ENCODE measurements around the gene PRDM16.

The PRDM16 gene

GRCh38 chr1:3124246-3124645 lies 55.2 kb downstream of the PRDM16 start:
- DNase-seq (ENCODE audit: low read depth) = no peak

DNA sequence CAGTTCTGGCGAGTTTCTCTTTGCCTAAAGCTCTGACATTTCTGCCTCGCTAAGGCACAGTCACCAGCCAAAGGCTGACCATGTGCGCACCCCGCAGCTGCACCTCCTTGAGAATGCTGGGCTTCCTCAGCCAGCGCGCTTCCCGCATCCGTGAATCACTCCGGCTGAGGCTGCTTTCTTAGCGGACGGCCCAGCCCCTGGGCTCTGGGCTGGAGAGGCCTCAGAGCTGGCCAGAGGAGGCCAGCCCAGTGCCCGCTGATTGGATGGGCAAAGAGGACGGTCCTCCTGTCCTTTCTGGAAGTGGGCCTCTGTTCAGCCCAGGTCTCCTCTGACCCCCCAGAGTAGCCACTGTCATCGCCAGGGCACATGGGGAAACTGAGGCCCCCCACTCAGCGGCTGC lies 56.1 kb downstream of the PRDM16 start:
- DNase-seq (ENCODE audit: low read depth) = no peak

- DNase-seq (ENCODE audit: low read depth) = no peak
Observed at GRCh38 chr1:3125546-3126368, 56.8 kb downstream of the PRDM16 start.

DNA sequence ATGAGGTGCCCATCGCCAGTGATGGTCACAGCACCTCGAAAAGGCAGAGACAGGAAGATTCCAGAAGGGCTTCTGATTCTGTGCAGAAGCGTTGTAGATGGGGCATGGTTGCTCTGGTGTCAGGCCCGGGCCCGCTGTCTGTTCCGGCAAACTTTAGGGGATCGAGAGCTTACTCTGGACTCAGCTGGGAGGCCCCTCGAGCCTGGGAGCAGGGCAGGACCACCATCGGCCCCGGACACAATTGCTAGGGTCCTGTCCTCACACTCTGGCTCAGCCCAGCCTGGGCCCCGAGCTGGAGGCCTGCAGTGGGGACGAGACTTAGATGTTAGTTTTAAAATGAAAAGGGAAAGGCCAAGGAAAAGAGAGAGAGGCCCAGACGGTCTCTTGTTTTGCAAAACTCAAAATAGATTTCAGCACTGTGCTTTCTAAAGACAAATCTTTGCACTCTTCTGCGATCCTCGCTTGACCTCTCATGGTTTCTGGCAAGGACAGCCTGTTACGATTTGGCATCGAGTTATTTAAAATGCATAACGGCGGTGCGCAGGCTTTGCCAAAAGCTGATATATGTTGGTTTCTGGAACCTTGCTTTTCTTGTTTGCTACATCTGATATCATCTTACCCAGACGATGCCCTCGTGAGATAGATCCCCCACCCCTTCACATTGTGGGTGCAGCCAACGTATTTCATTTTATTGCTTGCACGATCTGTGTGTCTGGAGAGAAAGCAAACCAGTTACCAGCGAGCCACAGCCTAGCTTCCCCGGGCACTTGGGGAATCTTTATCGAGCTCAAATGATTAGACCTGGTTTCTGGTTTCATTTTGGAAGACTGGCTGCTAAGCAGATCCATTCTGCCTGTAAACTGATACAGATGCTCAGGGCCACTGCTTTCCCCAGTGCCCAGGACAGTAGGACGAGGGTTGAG lies 58.0 kb downstream of the PRDM16 start:
- no peak for DNase-seq (ENCODE audit: low read depth)

GRCh38 chr1:3127738-3128137 lies 58.7 kb downstream of the PRDM16 start:
- DNase-seq (ENCODE audit: low read depth) = no peak

DNA sequence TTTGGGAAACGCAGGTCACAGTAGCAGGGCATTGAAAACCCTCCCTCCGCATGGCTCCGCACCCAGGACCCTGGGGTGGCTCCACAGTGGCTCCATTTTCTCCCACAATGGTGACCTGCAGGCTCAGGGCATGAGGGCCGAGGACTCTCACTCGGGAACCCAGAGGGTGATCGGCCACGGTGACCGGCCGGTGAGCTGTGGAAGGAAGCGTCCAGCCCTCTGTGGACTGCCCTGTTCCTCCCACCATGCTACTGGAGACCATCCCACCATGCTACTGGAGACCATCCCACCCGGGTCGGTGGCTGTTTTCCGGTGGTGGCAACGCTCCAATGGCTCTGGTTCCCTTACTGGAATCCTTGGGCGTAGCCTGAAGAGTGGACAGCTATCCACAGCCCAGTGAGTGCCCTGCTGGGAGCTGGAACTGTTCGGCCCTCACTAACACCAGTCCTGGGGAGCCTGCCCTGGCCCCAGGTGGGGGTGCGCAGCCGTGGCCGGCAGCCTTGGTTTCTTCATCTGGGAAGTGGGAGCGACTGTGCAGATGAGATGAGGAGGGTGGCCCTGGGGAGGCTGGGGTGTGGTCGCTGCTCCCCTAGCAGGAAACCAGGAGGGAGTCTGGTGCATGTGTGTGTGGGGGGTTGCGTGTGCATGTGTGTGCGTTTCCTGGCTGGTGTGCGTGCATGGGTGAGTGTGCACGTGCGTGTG lies 59.6 kb downstream of the PRDM16 start:
- no peak for DNase-seq (ENCODE audit: low read depth)

DNA sequence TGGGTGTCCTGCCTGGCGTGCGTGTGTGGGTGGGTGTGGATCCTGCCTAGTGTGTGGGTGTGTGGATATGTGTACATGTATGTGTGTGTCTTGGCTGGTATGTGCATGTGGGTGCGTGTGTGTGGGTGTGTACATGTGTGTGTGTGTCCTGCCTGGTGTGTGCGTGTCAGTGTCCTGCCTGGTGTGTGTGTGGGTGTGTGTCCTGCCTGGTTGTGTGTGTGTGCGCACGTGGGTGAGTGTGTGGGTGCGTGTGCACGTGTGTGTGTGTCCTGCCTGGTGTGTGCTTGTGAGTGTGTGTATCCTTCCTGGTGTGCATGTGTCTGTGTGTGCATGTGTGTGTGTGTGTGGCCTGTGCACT lies 60.1 kb downstream of the PRDM16 start:
- DNase-seq (ENCODE audit: low read depth) = no peak

- no peak for DNase-seq (ENCODE audit: low read depth)
Observed at GRCh38 chr1:3130268-3130667, 61.3 kb downstream of the PRDM16 start.

GRCh38 chr1:3132660-3133059 lies 63.7 kb downstream of the PRDM16 start:
- DNase-seq (ENCODE audit: low read depth) = no peak

GRCh38 chr1:3133686-3134085 lies 64.7 kb downstream of the PRDM16 start:
- no peak for DNase-seq (ENCODE audit: low read depth)

DNA sequence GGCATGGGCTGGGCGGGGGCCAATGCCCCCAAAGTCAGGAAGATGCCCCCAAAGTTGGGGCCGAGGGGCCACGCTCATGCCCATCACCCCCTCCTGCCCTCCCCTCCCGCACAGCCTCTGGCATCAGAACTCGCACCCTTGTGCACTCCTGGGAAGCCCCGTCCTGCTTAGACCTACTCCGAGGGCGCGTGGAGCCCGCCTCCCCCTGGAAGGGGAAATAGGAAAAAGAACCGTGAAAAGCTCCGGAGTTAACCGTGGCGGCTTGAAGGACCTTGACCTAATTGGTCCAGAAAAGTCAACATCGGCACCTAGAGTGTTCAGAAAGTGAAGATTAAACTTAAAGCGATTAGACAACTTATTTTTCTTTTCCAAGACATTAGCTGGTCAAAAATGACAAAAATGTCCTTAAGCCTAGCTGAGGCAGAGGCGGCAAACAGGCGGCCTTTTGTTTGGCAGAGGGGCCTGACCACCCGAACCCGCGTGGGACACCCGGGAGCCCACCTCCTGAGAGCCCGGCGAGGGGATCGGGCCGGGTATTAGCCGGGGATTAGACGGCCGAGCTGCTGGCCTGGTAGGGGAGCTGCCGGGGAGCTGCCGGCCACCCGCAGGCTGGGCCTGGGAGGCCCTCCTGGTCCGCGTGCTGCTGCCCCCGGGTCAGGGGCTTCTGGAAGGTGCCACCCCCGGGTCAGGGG lies 65.5 kb downstream of the PRDM16 start:
- no peak for DNase-seq (ENCODE audit: low read depth)

- DNase-seq (ENCODE audit: low read depth) = no peak
Observed at GRCh38 chr1:3135073-3135702, 66.2 kb downstream of the PRDM16 start.

GRCh38 chr1:3135744-3136455 lies 66.9 kb downstream of the PRDM16 start:
- no peak for DNase-seq (ENCODE audit: low read depth)

- DNase-seq (ENCODE audit: low read depth) = no peak
Observed at GRCh38 chr1:3136532-3136931, 67.5 kb downstream of the PRDM16 start.

GRCh38 chr1:3137111-3138100 lies 68.4 kb downstream of the PRDM16 start:
- DNase-seq (ENCODE audit: low read depth) = no peak

- no peak for DNase-seq (ENCODE audit: low read depth)
Observed at GRCh38 chr1:3138623-3139151, 69.7 kb downstream of the PRDM16 start.

- DNase-seq (ENCODE audit: low read depth) = no peak
Observed at GRCh38 chr1:3139451-3139852, 70.4 kb downstream of the PRDM16 start.

DNA sequence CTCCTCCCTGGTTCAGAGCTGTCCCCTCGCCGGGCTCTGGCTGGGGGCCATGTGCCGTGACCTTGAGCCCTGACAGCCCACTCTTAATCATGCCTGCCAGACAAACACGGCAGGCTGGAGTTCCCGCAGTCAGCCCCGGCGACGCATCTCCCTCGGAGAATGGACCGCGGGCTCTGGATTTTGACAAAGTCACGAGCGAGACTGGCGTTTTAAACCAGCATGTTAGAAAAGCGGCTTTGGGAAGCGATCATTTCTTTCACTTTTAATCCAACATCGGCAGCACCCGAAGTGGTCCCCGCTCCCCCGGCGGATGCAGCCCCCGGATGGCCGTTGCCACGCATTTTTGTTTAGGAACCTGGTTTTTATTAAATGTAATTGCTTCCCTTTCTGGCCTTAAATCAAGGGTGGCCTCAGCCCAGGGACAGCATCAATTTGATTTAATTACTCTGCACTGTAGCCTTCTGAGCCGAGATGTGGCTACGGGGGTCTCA lies 70.9 kb downstream of the PRDM16 start:
- no peak for DNase-seq (ENCODE audit: low read depth)

DNA sequence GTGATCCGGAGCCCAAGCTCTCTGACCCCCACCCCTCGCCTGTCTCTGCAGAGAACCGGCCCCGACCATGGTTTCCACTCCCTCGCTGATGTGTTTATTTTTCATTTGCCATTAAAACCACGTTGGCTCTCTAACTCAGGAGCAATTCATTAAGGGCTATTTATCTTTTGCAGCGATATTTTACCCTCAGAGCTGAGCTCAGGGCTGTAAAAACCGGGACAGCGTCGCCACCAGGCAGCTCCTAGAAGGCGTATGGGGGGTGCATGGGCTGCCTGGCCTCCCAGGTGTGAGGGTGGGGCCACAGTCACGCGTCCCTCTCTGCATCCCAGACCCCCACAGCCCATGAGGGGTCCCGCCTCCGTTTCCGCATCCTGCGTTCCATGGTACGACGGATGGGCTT lies 71.4 kb downstream of the PRDM16 start:
- no peak for DNase-seq (ENCODE audit: low read depth)

All from stimulated activated CD8-positive, alpha-beta memory T cell treated with anti-CD3 and anti-CD28 coated beads, Interleukin-15, amount 100 ng/mL, for 24 hours (primary cell).